ENCODE results near the gene SLC16A12.
A peak's percentile ranks its signal among the peaks of the same experiment; 100 is the strongest.
"Not testable (repeated sequence)": the region's sequence is repeated elsewhere in the genome, so short reads cannot be mapped to it uniquely, and the experiment has no call there.

SLC16A12 gene

DNA sequence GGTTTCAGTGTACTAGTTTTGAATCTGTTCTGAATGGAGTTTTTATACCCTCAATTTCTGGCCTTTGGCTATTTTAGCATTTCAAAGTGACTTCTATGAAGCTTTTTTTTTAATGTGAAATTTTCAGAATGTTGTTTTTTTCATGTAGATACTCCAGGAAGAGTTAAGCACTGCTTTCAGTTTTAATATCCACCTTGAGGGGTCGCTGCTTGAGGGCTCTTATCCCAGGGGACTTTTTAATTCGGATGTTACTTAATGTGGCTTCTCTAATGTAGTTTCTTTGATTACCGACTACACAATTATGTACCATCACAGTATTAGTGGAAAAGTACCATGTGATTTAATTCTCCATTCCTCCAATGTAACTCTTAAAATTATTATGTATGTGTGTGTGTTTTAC is 115.8 kb downstream of the SLC16A12 start:
- TF ChIP-seq ZNF274 (IDR thresholded peaks at IDR 0.05; ENCODE audit: low read depth, low read length) = no peak
- no peak overlapping the region for H3K4me3 ChIP-seq (ENCODE audit: low read length)

- H3K4me3 ChIP-seq (ENCODE audit: low read length) = peak overlapping the region; percentile 87; the same call in 1 of the 2 replicates
- TF ChIP-seq ZNF274 (IDR thresholded peaks at IDR 0.05; ENCODE audit: low read depth, low read length) = no peak
Observed at GRCh38 chr10:89416465-89416864, 118.9 kb downstream of the SLC16A12 start.

GRCh38 chr10:89414879-89415821 is 120.2 kb downstream of the SLC16A12 start:
- TF ChIP-seq ZNF274 (IDR thresholded peaks at IDR 0.05; ENCODE audit: low read depth, low read length) = no peak
- peak overlapping the region; percentile 87 for H3K4me3 ChIP-seq (ENCODE audit: low read length)

DNA sequence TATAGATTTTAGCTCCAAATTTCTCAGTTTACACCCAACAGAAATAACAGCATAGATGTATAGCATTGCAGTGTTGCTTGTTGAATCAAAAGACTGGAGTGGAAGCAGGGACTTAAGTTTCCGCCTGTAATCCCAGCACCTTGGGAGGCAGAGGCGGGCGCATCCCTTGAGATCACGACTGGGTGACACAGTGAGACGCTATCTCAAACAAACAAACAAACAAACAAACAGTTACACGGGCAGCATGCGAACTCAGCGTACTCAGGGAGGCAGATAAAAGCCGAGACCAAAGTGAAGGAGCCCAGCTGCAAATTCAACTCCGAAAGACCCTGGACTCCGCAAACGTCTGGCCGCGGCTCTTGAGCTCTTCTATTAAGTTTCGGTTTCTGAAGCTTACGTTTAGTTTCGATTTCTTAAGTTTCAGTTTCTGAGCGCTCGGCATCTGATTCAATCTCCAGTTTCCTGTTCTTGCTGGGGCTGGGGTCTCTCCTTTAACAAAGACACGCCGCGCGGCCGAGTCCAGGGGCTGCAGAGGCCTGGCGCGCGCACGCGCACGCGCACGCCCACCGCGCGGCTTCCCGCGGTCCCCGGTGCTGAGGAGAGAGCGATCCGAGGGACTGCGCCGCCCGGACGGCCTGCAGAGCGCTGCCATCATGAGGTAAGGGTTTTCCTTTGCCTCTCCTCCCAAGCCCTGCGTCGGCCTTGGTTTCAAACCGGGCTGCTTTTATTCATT is 121.1 kb downstream of the SLC16A12 start, which contains the start of gene IFIT5:
Gene IFIT5, plus strand, starts transcription at position 423 of the 733 bp plus-strand sequence. Its CDS starts 231 bp downstream, at position 654.
- H3K4me3 ChIP-seq (ENCODE audit: low read length) = peak within 1 kb of the TSS; percentile 87
- TF ChIP-seq ZNF274 (IDR thresholded peaks at IDR 0.05; ENCODE audit: low read depth, low read length) = no peak

DNA sequence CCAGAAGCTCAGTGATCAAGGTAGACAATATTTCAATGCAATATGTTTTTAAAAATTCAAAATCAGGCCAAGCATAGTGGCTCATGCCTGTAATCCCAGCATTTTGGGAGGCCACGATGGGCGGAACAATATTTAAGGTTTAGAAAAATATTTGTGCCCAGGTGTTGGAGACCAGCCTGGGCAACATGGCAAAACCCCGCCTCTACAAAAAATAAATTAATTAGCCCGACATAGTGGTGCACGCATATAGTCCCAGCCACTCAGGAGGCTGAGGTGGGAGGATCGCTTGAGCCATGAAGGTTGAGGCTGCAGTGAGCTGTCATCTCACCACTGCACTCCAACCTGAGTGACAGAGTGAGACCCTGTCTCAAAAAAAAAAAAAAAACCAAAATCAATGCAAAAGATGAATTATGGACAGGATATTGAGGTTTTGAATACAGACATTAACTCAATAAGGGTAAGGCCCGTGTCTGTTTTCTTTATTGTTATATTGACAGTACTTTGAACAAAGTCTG is 121.9 kb downstream of the SLC16A12 start:
- TF ChIP-seq ZNF274 (IDR thresholded peaks at IDR 0.05; ENCODE audit: low read depth, low read length) = no peak
- H3K4me3 ChIP-seq (ENCODE audit: low read length) = peak overlapping the region; percentile 87

DNA sequence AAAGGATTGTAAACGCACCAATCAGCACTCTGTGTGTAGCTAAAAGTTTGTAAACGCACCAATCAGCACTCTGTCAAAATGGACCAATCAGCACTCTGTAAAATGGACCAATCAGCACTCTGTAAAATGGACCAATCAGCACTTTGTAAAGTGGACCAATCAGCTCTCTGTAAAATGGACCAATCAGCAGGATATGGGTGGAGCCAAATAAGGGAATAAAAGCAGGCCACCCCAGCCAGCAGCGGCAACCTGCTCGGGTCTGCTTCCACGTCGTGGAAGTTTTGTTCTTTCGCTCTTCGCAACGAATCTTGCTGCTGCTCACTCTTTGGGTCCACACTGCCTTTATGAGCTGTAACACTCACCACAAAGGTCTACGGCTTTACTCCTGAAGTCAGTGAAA is 123.1 kb downstream of the SLC16A12 start:
- not testable (repeated sequence) for H3K4me3 ChIP-seq (ENCODE audit: low read length)

- H3K4me3 ChIP-seq (ENCODE audit: low read length) = not testable (repeated sequence)
Observed at GRCh38 chr10:89411135-89411534, 124.3 kb downstream of the SLC16A12 start.

GRCh38 chr10:89410551-89410950 is 124.8 kb downstream of the SLC16A12 start:
- H3K4me3 ChIP-seq (ENCODE audit: low read length) = not testable (repeated sequence)

GRCh38 chr10:89409282-89409681 is 126.1 kb downstream of the SLC16A12 start:
- H3K4me3 ChIP-seq (ENCODE audit: low read length) = not testable (repeated sequence)

DNA sequence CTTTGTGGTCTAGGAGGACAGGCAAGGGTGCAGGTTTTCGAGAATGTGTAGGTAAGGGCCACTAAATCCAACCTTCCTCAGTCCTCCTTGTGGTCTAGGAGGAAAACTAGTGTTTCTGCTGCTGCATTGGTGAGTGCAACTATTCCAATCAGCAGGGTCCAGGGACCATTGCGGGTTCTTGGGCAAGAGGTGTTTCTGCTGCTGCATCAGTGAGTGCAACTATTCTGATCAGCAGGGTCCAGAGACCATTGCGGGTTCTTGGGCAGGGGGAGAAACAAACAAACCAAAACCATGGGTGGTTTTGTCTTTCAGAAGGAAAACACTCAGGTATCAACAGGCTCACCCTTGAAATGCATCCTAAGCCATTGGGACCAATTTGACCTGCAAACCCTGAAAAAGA is 127.6 kb downstream of the SLC16A12 start:
- not testable (repeated sequence) for H3K4me3 ChIP-seq (ENCODE audit: low read length)

DNA sequence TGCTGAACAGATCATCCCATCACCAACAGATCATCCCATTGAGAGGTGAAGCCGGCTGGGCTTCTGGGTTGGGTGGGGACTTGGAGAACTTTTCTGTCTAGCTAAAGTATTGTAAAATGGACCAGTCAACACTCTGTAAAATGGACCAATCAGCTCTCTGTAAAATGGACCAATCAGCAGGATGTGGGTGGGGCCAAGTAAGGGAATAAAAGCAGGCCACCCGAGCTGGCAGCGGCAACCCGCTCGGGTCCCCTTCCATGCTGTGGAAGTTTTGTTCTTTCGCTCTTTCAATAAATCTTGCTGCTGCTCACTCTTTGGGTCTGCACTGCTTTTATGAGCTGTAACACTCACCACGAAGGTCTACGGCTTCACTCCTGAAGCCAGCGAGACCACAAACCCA is 129.2 kb downstream of the SLC16A12 start:
- not testable (repeated sequence) for H3K4me3 ChIP-seq (ENCODE audit: low read length)

GRCh38 chr10:89404104-89405047 is 131.0 kb downstream of the SLC16A12 start:
- TF ChIP-seq ZNF274 (IDR thresholded peaks at IDR 0.05; ENCODE audit: low read depth, low read length) = no peak
- no peak overlapping the region for H3K4me3 ChIP-seq (ENCODE audit: low read length)

DNA sequence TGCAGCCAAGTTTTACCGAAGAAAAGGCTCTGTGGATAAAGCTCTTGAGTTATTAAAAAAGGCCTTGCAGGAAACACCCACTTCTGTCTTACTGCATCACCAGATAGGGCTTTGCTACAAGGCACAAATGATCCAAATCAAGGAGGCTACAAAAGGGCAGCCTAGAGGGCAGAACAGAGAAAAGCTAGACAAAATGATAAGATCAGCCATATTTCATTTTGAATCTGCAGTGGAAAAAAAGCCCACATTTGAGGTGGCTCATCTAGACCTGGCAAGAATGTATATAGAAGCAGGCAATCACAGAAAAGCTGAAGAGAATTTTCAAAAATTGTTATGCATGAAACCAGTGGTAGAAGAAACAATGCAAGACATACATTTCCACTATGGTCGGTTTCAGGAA is 132.4 kb downstream of the SLC16A12 start:
- no peak for TF ChIP-seq ZNF274 (IDR thresholded peaks at IDR 0.05; ENCODE audit: low read depth, low read length)
- H3K4me3 ChIP-seq (ENCODE audit: low read length) = no peak overlapping the region

DNA sequence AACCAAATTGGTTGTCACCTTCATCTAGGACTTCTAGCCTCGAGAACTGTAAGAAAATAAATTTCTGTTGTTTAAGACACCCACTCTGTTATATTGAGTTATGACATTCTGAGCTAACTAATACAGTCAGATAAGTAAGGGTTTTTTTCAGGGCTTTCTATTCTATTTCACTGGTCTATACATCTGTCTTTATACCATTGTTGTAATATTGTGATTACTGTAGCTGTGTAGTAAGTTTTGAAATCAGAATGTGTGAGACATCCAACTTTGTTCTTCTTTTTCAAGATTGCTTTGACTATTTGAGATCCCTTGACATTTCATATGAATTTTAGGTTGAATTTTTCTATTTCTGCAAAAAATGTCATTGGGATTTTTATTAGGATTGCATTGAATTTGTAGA is 135.4 kb downstream of the SLC16A12 start:
- H3K4me3 ChIP-seq (ENCODE audit: low read length) = no peak overlapping the region
- TF ChIP-seq ZNF274 (IDR thresholded peaks at IDR 0.05; ENCODE audit: low read depth, low read length) = no peak

Data from GM08714 (cell line).